ENCODE data around the gene ATN1. TPM values are rescaled to one million over a fixed set of nuclear protein-coding genes. Genes with fewer than 3 reads are reported as not detected.

ATN1 gene
- total RNA-seq, 1 donor from 2014 or later = 205 TPM

DNA sequence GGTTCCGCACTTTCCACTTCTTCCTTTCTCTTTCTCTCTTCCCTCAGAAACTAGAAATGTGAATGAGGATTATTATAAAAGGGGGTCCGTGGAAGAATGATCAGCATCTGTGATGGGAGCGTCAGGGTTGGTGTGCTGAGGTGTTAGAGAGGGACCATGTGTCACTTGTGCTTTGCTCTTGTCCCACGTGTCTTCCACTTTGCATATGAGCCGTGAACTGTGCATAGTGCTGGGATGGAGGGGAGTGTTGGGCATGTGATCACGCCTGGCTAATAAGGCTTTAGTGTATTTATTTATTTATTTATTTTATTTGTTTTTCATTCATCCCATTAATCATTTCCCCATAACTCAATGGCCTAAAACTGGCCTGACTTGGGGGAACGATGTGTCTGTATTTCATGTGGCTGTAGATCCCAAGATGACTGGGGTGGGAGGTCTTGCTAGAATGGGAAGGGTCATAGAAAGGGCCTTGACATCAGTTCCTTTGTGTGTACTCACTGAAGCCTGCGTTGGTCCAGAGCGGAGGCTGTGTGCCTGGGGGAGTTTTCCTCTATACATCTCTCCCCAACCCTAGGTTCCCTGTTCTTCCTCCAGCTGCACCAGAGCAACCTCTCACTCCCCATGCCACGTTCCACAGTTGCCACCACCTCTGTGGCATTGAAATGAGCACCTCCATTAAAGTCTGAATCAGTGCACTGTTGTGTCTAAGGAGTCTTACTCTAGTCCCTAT, 4.6 kb upstream of the ATN1 start:
- no peak for DNase-seq (ENCODE audit: low spot score in 2 of 2, unreplicated experiment in 2 of 2)
- no peak for TF ChIP-seq CTCF (IDR thresholded peaks at IDR 0.05; ENCODE audit: unreplicated experiment)
- H3K27me3 Mint-ChIP-seq (ENCODE audit: low read depth) = no peaks in the 10 kb centered on the region
- no peak overlapping the region for H3K27ac Mint-ChIP-seq
- H3K4me1 Mint-ChIP-seq = peaks cover 35% of the 10 kb centered on the region
- H3K9me3 Mint-ChIP-seq = no peaks in the 10 kb centered on the region
- peaks cover 4% of the 10 kb centered on the region for H3K36me3 Mint-ChIP-seq
- H3K4me3 Mint-ChIP-seq = no peak overlapping the region

GRCh38 chr12:6923851-6924250, 3.9 kb upstream of the ATN1 start:
- DNase-seq (ENCODE audit: low spot score in 2 of 2, unreplicated experiment in 2 of 2) = no peak
- Mint-ChIP-seq H3K27ac (peak overlapping the region; percentile 98), H3K27me3 (ENCODE audit: low read depth) (no peaks in the 10 kb centered on the region), H3K36me3 (peaks cover 4% of the 10 kb centered on the region), H3K4me1 (peaks cover 39% of the 10 kb centered on the region), H3K9me3 (no peaks in the 10 kb centered on the region), H3K4me3 (no peak overlapping the region)
- TF ChIP-seq CTCF (IDR thresholded peaks at IDR 0.05; ENCODE audit: unreplicated experiment) = no peak

GRCh38 chr12:6925239-6925539, 2.6 kb upstream of the ATN1 start:
- Mint-ChIP-seq H3K36me3 (no peaks in the 10 kb centered on the region), H3K4me1 (peaks cover 51% of the 10 kb centered on the region), H3K4me3 (peak overlapping the region; percentile 87), H3K27me3 (ENCODE audit: low read depth) (no peaks in the 10 kb centered on the region), H3K27ac (peak overlapping the region; percentile 98), H3K9me3 (no peaks in the 10 kb centered on the region)
- no peak for TF ChIP-seq CTCF (IDR thresholded peaks at IDR 0.05; ENCODE audit: unreplicated experiment)
- DNase-seq (ENCODE audit: low spot score in 2 of 2, unreplicated experiment in 2 of 2) = no peak

GRCh38 chr12:6925540-6926279, 2.0 kb upstream of the ATN1 start:
- Mint-ChIP-seq H3K9me3 (no peaks in the 10 kb centered on the region), H3K4me1 (peaks cover 54% of the 10 kb centered on the region), H3K27ac (peak overlapping the region; percentile 98), H3K4me3 (peak overlapping the region; percentile 87), H3K27me3 (ENCODE audit: low read depth) (no peaks in the 10 kb centered on the region), H3K36me3 (no peaks in the 10 kb centered on the region)
- TF ChIP-seq CTCF (IDR thresholded peaks at IDR 0.05; ENCODE audit: unreplicated experiment) = no peak
- no peak for DNase-seq (ENCODE audit: low spot score in 2 of 2, unreplicated experiment in 2 of 2)

- no peak for DNase-seq (ENCODE audit: low spot score in 2 of 2, unreplicated experiment in 2 of 2)
- TF ChIP-seq CTCF (IDR thresholded peaks at IDR 0.05; ENCODE audit: unreplicated experiment) = no peak
- Mint-ChIP-seq H3K9me3 (no peaks in the 10 kb centered on the region), H3K27ac (peak overlapping the region; percentile 92), H3K27me3 (ENCODE audit: low read depth) (no peaks in the 10 kb centered on the region), H3K4me3 (peak overlapping the region; percentile 95), H3K36me3 (peaks cover 3% of the 10 kb centered on the region), H3K4me1 (peaks cover 70% of the 10 kb centered on the region)
Measured at GRCh38 chr12:6928022-6928702, 403 bp downstream of the ATN1 start.
